MM.1S (cell line): ENCODE results near the gene ARHGAP12.

ENCODE experiments used
- DNase-seq: peaks from one replicate; pipeline ENCODE4 v3.0.0-alpha.2; 2015
- H2AFZ ChIP-seq: fragments of 300-600 bp; sonication (generic); 2 replicates; pipeline ENCODE4 v1.6.0; 2016; ENCODE audit warnings: antibody characterized with exemption, low read length
- H3F3A ChIP-seq: fragments of 300-600 bp; sonication (generic); 2 replicates; pipeline ENCODE4 v1.6.1; 2016; ENCODE audit warnings: mild to moderate bottlenecking, antibody characterized with exemption, low read length, moderate library complexity, mixed read lengths; ENCODE audit not compliant: insufficient read depth
- H3K27ac ChIP-seq: fragments of 300-600 bp; sonication (generic); 2 replicates; pipeline ENCODE4 v1.5.1; 2016; ENCODE audit warnings: mild to moderate bottlenecking, low read length
- H3K27me3 ChIP-seq: fragments of 300-600 bp; sonication (generic); replicated peaks from 2 replicates; pipeline ENCODE4 v1.6.0; 2016; ENCODE audit warnings: low read length; ENCODE audit not compliant: insufficient read depth
- H3K36me3 ChIP-seq: fragments of 300-600 bp; sonication (generic); replicated peaks from 2 replicates; pipeline ENCODE4 v1.6.1; 2016; ENCODE audit warnings: mild to moderate bottlenecking, low read length, mixed read lengths; ENCODE audit not compliant: insufficient read depth
- H3K4me1 ChIP-seq: fragments of 300-600 bp; sonication (generic); 2 replicates; pipeline ENCODE4 v1.6.1; 2016; ENCODE audit warnings: low read length, mixed read lengths
- H3K4me2 ChIP-seq: fragments of 300-600 bp; sonication (generic); 2 replicates; pipeline ENCODE4 v1.6.0; 2016; ENCODE audit warnings: low read depth, low read length
- H3K4me3 ChIP-seq: fragments of 300-600 bp; sonication (generic); 2 replicates; pipeline ENCODE4 v1.5.1; 2016; ENCODE audit warnings: low read length, mixed read lengths
- H3K79me2 ChIP-seq: fragments of 300-600 bp; sonication (generic); 2 replicates; pipeline ENCODE4 v1.6.1; 2016; ENCODE audit warnings: mixed run types, low read length, mixed read lengths
- H3K9ac ChIP-seq: fragments of 300-600 bp; sonication (generic); 2 replicates; pipeline ENCODE4 v1.6.1; 2016; ENCODE audit warnings: low read length, mixed read lengths
- H3K9me2 ChIP-seq: fragments of 300-600 bp; sonication (generic); replicated peaks from 2 replicates; pipeline ENCODE4 v1.6.1; 2016; ENCODE audit warnings: mild to moderate bottlenecking, low read length, mixed read lengths; ENCODE audit not compliant: insufficient read depth
- H3K9me3 ChIP-seq: fragments of 300-600 bp; sonication (generic); replicated peaks from 2 replicates; pipeline ENCODE4 v1.6.1; 2016; ENCODE audit warnings: mild to moderate bottlenecking, low read length, mixed read lengths; ENCODE audit not compliant: insufficient read depth
- H4K20me1 ChIP-seq: fragments of 300-600 bp; sonication (generic); 2 replicates; pipeline ENCODE4 v1.6.1; 2016; ENCODE audit warnings: mild to moderate bottlenecking, low read length, moderate library complexity, mixed read lengths; ENCODE audit not compliant: insufficient read depth
- CTCF ChIP-seq: fragments of 300-600 bp; sonication (generic); IDR thresholded peaks from 2 replicates; pipeline ENCODE4 v1.5.1; 2016; ENCODE audit warnings: antibody characterized with exemption, low read length, mixed read lengths
- EZH2 ChIP-seq: fragments of 300-600 bp; sonication (generic); optimal IDR thresholded peaks from 2 replicates; pipeline ENCODE3; 2017; ENCODE audit warnings: low read depth, mild to moderate bottlenecking, antibody characterized with exemption, low read length, mixed read lengths
- EZH2phosphoT487 ChIP-seq: fragments of 300-600 bp; sonication (generic); IDR thresholded peaks from 2 replicates; pipeline ENCODE4 v1.6.1; 2018; ENCODE audit warnings: antibody characterized with exemption, low read length

The ARHGAP12 gene

GRCh38 chr10:31952066-31952465 is 23.4 kb upstream of the ARHGAP12 start:
- Histone ChIP-seq H3F3A (no peaks in the 10 kb centered on the region), H3K27ac (no peak overlapping the region), H3K4me2 (no peak overlapping the region), H3K4me1 (no peaks in the 10 kb centered on the region), H2AFZ (no peak overlapping the region), H4K20me1 (no peaks in the 10 kb centered on the region), H3K4me3 (no peak overlapping the region), H3K27me3 (no peaks in the 10 kb centered on the region), H3K9me2 (no peaks in the 10 kb centered on the region), H3K9ac (no peak overlapping the region), H3K9me3 (no peaks in the 10 kb centered on the region), H3K36me3 (no peaks in the 10 kb centered on the region), H3K79me2 (no peaks in the 10 kb centered on the region)
- no peak for DNase-seq
- TF ChIP-seq CTCF (no peak), EZH2phosphoT487 (no peak), EZH2 (no peak)

GRCh38 chr10:31949266-31949665 is 20.6 kb upstream of the ARHGAP12 start:
- TF ChIP-seq EZH2phosphoT487 (no peak), EZH2 (no peak), CTCF (no peak)
- DNase-seq: no peak
- Histone ChIP-seq H3K27me3 (no peaks in the 10 kb centered on the region), H3K4me2 (no peak overlapping the region), H3K9ac (no peak overlapping the region), H3F3A (no peaks in the 10 kb centered on the region), H2AFZ (no peak overlapping the region), H3K4me1 (no peaks in the 10 kb centered on the region), H3K9me2 (no peaks in the 10 kb centered on the region), H3K79me2 (no peaks in the 10 kb centered on the region), H3K9me3 (no peaks in the 10 kb centered on the region), H3K27ac (no peak overlapping the region), H3K4me3 (no peak overlapping the region), H3K36me3 (no peaks in the 10 kb centered on the region), H4K20me1 (no peaks in the 10 kb centered on the region)

- H3K9me3 ChIP-seq: no peaks in the 10 kb centered on the region
- no peak overlapping the region for H2AFZ ChIP-seq
- H3K27me3 ChIP-seq: no peaks in the 10 kb centered on the region
- H3F3A ChIP-seq: no peaks in the 10 kb centered on the region
- no peak overlapping the region for H3K9ac ChIP-seq
- no peak overlapping the region for H3K4me2 ChIP-seq
- H3K36me3 ChIP-seq: no peaks in the 10 kb centered on the region
- H3K79me2 ChIP-seq: no peaks in the 10 kb centered on the region
- H3K9me2 ChIP-seq: no peaks in the 10 kb centered on the region
- H3K4me1 ChIP-seq: no peaks in the 10 kb centered on the region
- H3K4me3 ChIP-seq: no peak overlapping the region
- no peaks in the 10 kb centered on the region for H4K20me1 ChIP-seq
- no peak for DNase-seq
- TF ChIP-seq EZH2 (no peak), EZH2phosphoT487 (no peak), CTCF (no peak)
- H3K27ac ChIP-seq: no peak overlapping the region
Observed at GRCh38 chr10:31948021-31948420, 19.4 kb upstream of the ARHGAP12 start.
